Measurements from ENCODE around the gene RIPK1. TPM values are rescaled to one million over a fixed set of nuclear protein-coding genes. Genes with fewer than 3 reads are reported as not detected.

Gene RIPK1
- total and polyA plus RNA-seq, 2 of the 8 experiments (the other 6 are each of a cell fraction or from before 2014, with no cell fraction given) = 5.9 to 22.9 TPM

- no peak for FAIRE-seq
- Histone ChIP-seq H4K8ac (ENCODE audit: extremely low read depth, insufficient read depth, low read length) (no peak overlapping the region), H4K91ac (replicated peaks; ENCODE audit: insufficient read length, low read length) (no peak overlapping the region), H3K4me2 (ENCODE audit: insufficient read depth in 1 of 2, low read depth in 2 of 2, low read length in 2 of 2) (no peak overlapping the region), H2AFZ (ENCODE audit: low read length) (no peak overlapping the region), H3K18ac (ENCODE audit: extremely low read depth, low read length) (no peak overlapping the region), H2BK12ac (ENCODE audit: low read depth, low read length) (no peak overlapping the region), H3K27ac (ENCODE audit: low read depth, low read length) (no peak overlapping the region), H4K5ac (ENCODE audit: insufficient read length, low read depth, low read length) (no peak overlapping the region), H3K9ac (replicated peaks in 1 of 4; ENCODE audit: extremely low read depth in 1 of 4, low read depth in 3 of 4, low read length in 3 of 4) (no peak overlapping the region), H2AK5ac (ENCODE audit: low read depth, low read length) (no peak overlapping the region), H3K79me1 (ENCODE audit: low read depth, low read length) (no peaks in the 10 kb centered on the region), H2BK20ac (ENCODE audit: low read length) (no peak overlapping the region), H4K20me1 (replicated peaks in 1 of 2; ENCODE audit: control insufficient read depth in 1 of 2, insufficient read depth in 2 of 2, low read length in 2 of 2) (peaks cover 0 to 2% of the 10 kb centered on the region in 2 experiments), H3K36me3 (ENCODE audit: control insufficient read depth in 2 of 4, insufficient read depth in 4 of 4, low read length in 3 of 4) (peaks cover 8 to 20% (median 14%) of the 10 kb centered on the region in 4 experiments), H3K14ac (ENCODE audit: insufficient read length) (no peak overlapping the region), H3K23ac (ENCODE audit: insufficient read length) (no peak overlapping the region), H3K4me1 (replicated peaks in 1 of 4; ENCODE audit: control insufficient read depth in 3 of 4, insufficient read depth in 4 of 4, low read length in 3 of 4) (no peaks in the 10 kb centered on the region; a peak in 2 of 7 replicates), H3K4me3 (ENCODE audit: extremely low read depth in 1 of 4, insufficient read depth in 2 of 4, low read depth in 3 of 4, low read length in 4 of 4) (no peak overlapping the region), H3K23me2 (ENCODE audit: low read depth, low read length) (no peaks in the 10 kb centered on the region), H3K27me3 (replicated peaks in 1 of 4; ENCODE audit: control insufficient read depth in 3 of 4, extremely low read depth in 1 of 4, insufficient read depth in 3 of 4, low read length in 3 of 4) (no peaks in the 10 kb centered on the region), H2BK5ac (ENCODE audit: low read depth, low read length) (no peak overlapping the region), H2BK15ac (ENCODE audit: low read length) (no peak overlapping the region), H3K79me2 (ENCODE audit: control insufficient read depth in 1 of 2, insufficient read depth in 2 of 2, low read length in 2 of 2) (no peaks in the 10 kb centered on the region), H3K4ac (replicated peaks; ENCODE audit: insufficient read length, low read depth, low read length) (no peak overlapping the region), H3K9me3 (ENCODE audit: insufficient read depth in 2 of 2, low read depth in 1 of 2, low read length in 1 of 2) (no peaks in the 10 kb centered on the region), H3K56ac (replicated peaks; ENCODE audit: insufficient read length, low read depth, low read length) (no peak overlapping the region), H2BK120ac (replicated peaks; ENCODE audit: low read depth, low read length) (no peak overlapping the region)
- ChIA-PET CTCF (ENCODE audit: partially characterized antibody) (interaction anchor here (0.7 to 5.3 kb wide), 6 partner anchors 8 to 127 kb away, joined by 3 to 29 read pairs (median 3); no protein-coding TSS in a partner anchor), POLR2A (ENCODE audit: partially characterized antibody) (interaction anchor here (0.6 to 1.0 kb wide), 5 partner anchors 15 to 164 kb away, joined by 3 to 4 read pairs (median 3); no protein-coding TSS in a partner anchor)
- no peak for DNase-seq (ENCODE audit: low read depth in 1 of 2, low spot score in 2 of 2)
- WGBS, 2 experiments (ENCODE audit: extremely low coverage in 1 of 2, insufficient coverage in 1 of 2, insufficient read length in 1 of 2, insufficient replicate concordance in 2 of 2, low coverage in 1 of 2, low lambda C conversion rate in 2 of 2, missing lambda C conversion rate in 1 of 2) = 80% methylated on average over 8 of the region's 8 CpGs; no CpG with 5 or more reads in 1 of the 2 experiments
- TF ChIP-seq CHD2 (IDR thresholded peaks at IDR 0.05; ENCODE audit: low read length) (no peak), BCL11A (IDR thresholded peaks at IDR 0.05; ENCODE audit: low read depth in 2 of 2, low read length in 2 of 2) (no peak), PHF8 (conservative IDR thresholded peaks at IDR 0.05; ENCODE audit: low read depth, low read length) (no peak), JUND (IDR thresholded peaks at IDR 0.05; ENCODE audit: low read length) (no peak), JUN (IDR thresholded peaks at IDR 0.05; ENCODE audit: low read depth, low read length) (no peak), SUZ12 (IDR thresholded peaks at IDR 0.05; ENCODE audit: low read length) (no peak), RXRA (IDR thresholded peaks at IDR 0.05; ENCODE audit: insufficient read depth, low read depth, low read length) (no peak), BRCA1 (IDR thresholded peaks at IDR 0.05; ENCODE audit: low read depth, low read length) (no peak), HDAC2 (IDR thresholded peaks at IDR 0.05; ENCODE audit: borderline replicate concordance in 1 of 2, low read depth in 2 of 2, low read length in 2 of 2) (no peak), SP2 (IDR thresholded peaks at IDR 0.05; ENCODE audit: low read length) (no peak), TAF1 (IDR thresholded peaks at IDR 0.05; ENCODE audit: low read depth, low read length) (no peak), SAP30 (IDR thresholded peaks at IDR 0.05; ENCODE audit: insufficient read depth, insufficient replicate concordance, low read length) (no peak)
- TF ChIP-seq, protein P1, sequence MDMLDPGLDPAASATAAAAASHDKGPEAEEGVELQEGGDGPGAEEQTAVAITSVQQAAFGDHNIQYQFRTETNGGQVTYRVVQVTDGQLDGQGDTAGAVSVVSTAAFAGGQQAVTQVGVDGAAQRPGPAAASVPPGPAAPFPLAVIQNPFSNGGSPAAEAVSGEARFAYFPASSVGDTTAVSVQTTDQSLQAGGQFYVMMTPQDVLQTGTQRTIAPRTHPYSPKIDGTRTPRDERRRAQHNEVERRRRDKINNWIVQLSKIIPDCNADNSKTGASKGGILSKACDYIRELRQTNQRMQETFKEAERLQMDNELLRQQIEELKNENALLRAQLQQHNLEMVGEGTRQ (IDR thresholded peaks at IDR 0.05; ENCODE audit: low read length) = no peak
Measured at GRCh38 chr6:3124667-3125066, 56.4 kb downstream of the RIPK1 start.
